Measurements from ENCODE around the gene TMEM59L.

GRCh38 chr19:18668744-18669523, 56.3 kb downstream of the TMEM59L start:
- no peak for TF ChIP-seq SMC3 (IDR thresholded peaks at IDR 0.05; ENCODE audit: borderline replicate concordance, low read length)
- TF ChIP-seq CTCF (IDR thresholded peaks at IDR 0.05 in 2 of 3, conservative IDR thresholded peaks at IDR 0.05 in 1 of 3; ENCODE audit: control insufficient read depth in 2 of 3, extremely low read depth in 1 of 3, insufficient read depth in 1 of 3, low read depth in 3 of 3, low read length in 3 of 3): no peak
- no peak for TF ChIP-seq CHD2 (IDR thresholded peaks at IDR 0.05; ENCODE audit: borderline replicate concordance, low read depth, low read length)
- no peak for TF ChIP-seq SIX5 (IDR thresholded peaks at IDR 0.05; ENCODE audit: low read depth, low read length, severe bottlenecking)
- no peak for TF ChIP-seq TAF1 (IDR thresholded peaks at IDR 0.05; ENCODE audit: borderline replicate concordance, low read depth, low read length)
- TF ChIP-seq ZNF687 (IDR thresholded peaks at IDR 0.05): no peak
- TF ChIP-seq NFIC (IDR thresholded peaks at IDR 0.05; ENCODE audit: low read depth, low read length): no peak
- no peak for TF ChIP-seq POLR2A (IDR thresholded peaks at IDR 0.05; ENCODE audit: low read depth, low read length)
